Activated CD4-positive, alpha-beta T cell treated with anti-CD3 and anti-CD28 coated beads for 36 hours (primary cell): ENCODE results near the gene DGUOK. TPM values are rescaled to one million over a fixed set of nuclear protein-coding genes. Genes with fewer than 3 reads are reported as not detected.
"Not testable (repeated sequence)": the region's sequence is repeated elsewhere in the genome, so short reads cannot be mapped to it uniquely, and the experiment has no call there.

Source experiments
- ATAC-seq: fragments of 200-7000 bp; cut with Tn5 transposase; one replicate; pipeline ENCODE4 v1.10.0; 2021; ENCODE audit warnings: mild to moderate bottlenecking, moderate library complexity
- CTCF ChIA-PET: fragments of 350-600 bp; sonication (Branson Sonifier 250); formaldehyde crosslinking; loops from one replicate; lab custom pipeline; 2021; ENCODE audit warnings: antibody characterized with exemption; lab: Charles Lee
- POLR2A ChIA-PET: fragments of 350-600 bp; sonication (Branson Sonifier 250); formaldehyde crosslinking; loops from one replicate; lab custom pipeline; 2021; ENCODE audit warnings: antibody characterized with exemption, inconsistent platforms; lab: Charles Lee
- DNase-seq: peaks from one replicate; pipeline ENCODE4 v3.0.0-alpha.2; 2020
- H3K27ac Mint-ChIP-seq: one replicate; pipeline ENCODE4 v1.8.0; 2021; ENCODE audit warnings: mixed read lengths
- H3K27me3 Mint-ChIP-seq: one replicate; pipeline ENCODE4 v1.8.0; 2021; ENCODE audit warnings: mixed read lengths
- H3K36me3 Mint-ChIP-seq: one replicate; pipeline ENCODE4 v1.8.0; 2021; ENCODE audit warnings: low read depth, mixed read lengths
- H3K4me1 Mint-ChIP-seq: one replicate; pipeline ENCODE4 v1.8.0; 2021; ENCODE audit warnings: mixed read lengths
- H3K4me3 Mint-ChIP-seq: one replicate; pipeline ENCODE4 v1.8.0; 2021; ENCODE audit warnings: mild to moderate bottlenecking, moderate library complexity, mixed read lengths
- H3K9me3 Mint-ChIP-seq: one replicate; pipeline ENCODE4 v1.8.0; 2021; ENCODE audit warnings: low read depth, mixed read lengths
- intact Hi-C, 2 experiments: fragments of 100-400 bp; cut with DNase I in 1 of 2; cut with micrococcal nuclease in 1 of 2; formaldehyde crosslinking; loops; one replicate each; pipeline versions ENCODE4 v1.14.2 to v1.15.1; 2022 to 2024; cut with DNase I, micrococcal nuclease
- total RNA-seq, 2 experiments: library from RNA; stranded (reverse); gene quantifications; one replicate each; pipeline ENCODE4 v1.2.3, GENCODE V29; 2021

DGUOK gene
- total RNA-seq, 2 experiments from 2014 or later = 97.6 to 119 TPM

GRCh38 chr2:73899801-73900336 is 26.8 kb upstream of the DGUOK start:
- Mint-ChIP-seq H3K27me3 (no peaks in the 10 kb centered on the region), H3K27ac (no peak overlapping the region), H3K4me3 (no peak overlapping the region), H3K9me3 (no peaks in the 10 kb centered on the region), H3K4me1 (peaks cover 27% of the 10 kb centered on the region), H3K36me3 (no peaks in the 10 kb centered on the region)
- ATAC-seq (no peak), DNase-seq (no peak)
- intact Hi-C loops = loop anchor here (5.0 to 10.0 kb wide), 3 partner anchors 43 to 215 kb away; no protein-coding TSS in a partner anchor
- CTCF ChIA-PET = no interaction called here
- POLR2A ChIA-PET = no interaction called here

- Mint-ChIP-seq H3K4me3 (no peak overlapping the region), H3K27me3 (no peaks in the 10 kb centered on the region), H3K27ac (no peak overlapping the region), H3K9me3 (no peaks in the 10 kb centered on the region), H3K36me3 (no peaks in the 10 kb centered on the region), H3K4me1 (peaks cover 15% of the 10 kb centered on the region)
- DNase-seq (no peak), ATAC-seq (no peak)
- ChIA-PET CTCF (no interaction called here), POLR2A (no interaction called here)
- intact Hi-C loops = loop anchor here in 1 of 2 experiments (10.0 kb wide), 1 partner anchor 204 kb away; no protein-coding TSS in a partner anchor
Measured at GRCh38 chr2:73901143-73901542, 25.5 kb upstream of the DGUOK start.

GRCh38 chr2:73902284-73902683 is 24.4 kb upstream of the DGUOK start:
- H3K4me1 Mint-ChIP-seq = peaks cover 4% of the 10 kb centered on the region
- no peak overlapping the region for H3K27ac Mint-ChIP-seq
- intact Hi-C loops = loop anchor here in 1 of 2 experiments (10.0 kb wide), 1 partner anchor 203 kb away; no protein-coding TSS in a partner anchor
- H3K4me3 Mint-ChIP-seq = no peak overlapping the region
- ATAC-seq = no peak
- ChIA-PET CTCF (interaction anchor here (1.2 kb wide), 1 partner anchor 78 kb away, joined by 3 read pairs; no protein-coding TSS in a partner anchor), POLR2A (no interaction called here)
- H3K36me3 Mint-ChIP-seq = no peaks in the 10 kb centered on the region
- DNase-seq = no peak
- no peaks in the 10 kb centered on the region for H3K27me3 Mint-ChIP-seq
- no peaks in the 10 kb centered on the region for H3K9me3 Mint-ChIP-seq

GRCh38 chr2:73903313-73903712 is 23.4 kb upstream of the DGUOK start:
- H3K9me3 Mint-ChIP-seq = no peaks in the 10 kb centered on the region
- no peaks in the 10 kb centered on the region for H3K36me3 Mint-ChIP-seq
- H3K27ac Mint-ChIP-seq = no peak overlapping the region
- CTCF ChIA-PET = interaction anchor here (0.6 to 1.2 kb wide), 2 partner anchors 79 to 286 kb away, joined by 3 read pairs; no protein-coding TSS in a partner anchor
- no peak overlapping the region for H3K4me3 Mint-ChIP-seq
- DNase-seq (no peak), ATAC-seq (no peak)
- peaks cover 4% of the 10 kb centered on the region for H3K4me1 Mint-ChIP-seq
- intact Hi-C loops = loop anchor here in 1 of 2 experiments (10.0 kb wide), 1 partner anchor 201 kb away; no protein-coding TSS in a partner anchor
- POLR2A ChIA-PET = no interaction called here
- no peaks in the 10 kb centered on the region for H3K27me3 Mint-ChIP-seq

GRCh38 chr2:73903949-73904613 is 22.6 kb upstream of the DGUOK start:
- DNase-seq, H3K4me3 Mint-ChIP-seq, ATAC-seq, H3K27me3 Mint-ChIP-seq, H3K4me1 Mint-ChIP-seq, H3K27ac Mint-ChIP-seq, H3K36me3 Mint-ChIP-seq, POLR2A ChIA-PET, H3K9me3 Mint-ChIP-seq: not testable (repeated sequence)
- CTCF ChIA-PET = interaction anchor here (0.6 kb wide), 1 partner anchor 285 kb away, joined by 3 read pairs; no protein-coding TSS in a partner anchor
- intact Hi-C loops = loop anchor here in 1 of 2 experiments (10.0 kb wide), 1 partner anchor 201 kb away; no protein-coding TSS in a partner anchor

GRCh38 chr2:73904952-73905351 is 21.7 kb upstream of the DGUOK start:
- POLR2A ChIA-PET = no interaction called here
- no peaks in the 10 kb centered on the region for H3K9me3 Mint-ChIP-seq
- DNase-seq = no peak

GRCh38 chr2:73906847-73907505 is 19.7 kb upstream of the DGUOK start:
- Mint-ChIP-seq H3K4me1 (peaks cover 7% of the 10 kb centered on the region), H3K27me3 (no peaks in the 10 kb centered on the region), H3K9me3 (no peaks in the 10 kb centered on the region), H3K4me3 (no peak overlapping the region), H3K36me3 (no peaks in the 10 kb centered on the region), H3K27ac (no peak overlapping the region)
- intact Hi-C loops = loop anchor here in 1 of 2 experiments (10.0 kb wide), 1 partner anchor 198 kb away; no protein-coding TSS in a partner anchor
- no peak for DNase-seq
- POLR2A ChIA-PET = no interaction called here
- no peak for ATAC-seq
- CTCF ChIA-PET = interaction anchor here (0.6 to 1.3 kb wide), 4 partner anchors 61 to 243 kb away, joined by 3 to 9 read pairs (median 4); partner anchors contain the start of gene BOLA3

More at GRCh38 chr2:73904952-73905351, 21.7 kb upstream of the DGUOK start:
- no peak for ATAC-seq
- Mint-ChIP-seq H3K4me1 (peaks cover 7% of the 10 kb centered on the region), H3K36me3 (no peaks in the 10 kb centered on the region), H3K4me3 (no peak overlapping the region), H3K27ac (no peak overlapping the region), H3K27me3 (no peaks in the 10 kb centered on the region)
- CTCF ChIA-PET = no interaction called here
- intact Hi-C loops = loop anchor here in 1 of 2 experiments (10.0 kb wide), 1 partner anchor 200 kb away; no protein-coding TSS in a partner anchor

GRCh38 chr2:73907840-73908452 is 18.7 kb upstream of the DGUOK start:
- intact Hi-C loops = loop anchor here (1.0 to 10.0 kb wide), 3 partner anchors 79 to 239 kb away; partner anchors contain the start of gene BOLA3 (in 1 of the 2)
- CTCF ChIA-PET = interaction anchor here (0.6 to 1.3 kb wide), 12 partner anchors 16 to 342 kb away, joined by 3 to 9 read pairs (median 4); partner anchors contain the start of gene BOLA3
- Mint-ChIP-seq H3K4me3 (no peak overlapping the region), H3K27ac (no peak overlapping the region), H3K4me1 (peaks cover 7% of the 10 kb centered on the region), H3K9me3 (no peaks in the 10 kb centered on the region), H3K36me3 (no peaks in the 10 kb centered on the region), H3K27me3 (no peaks in the 10 kb centered on the region)
- POLR2A ChIA-PET = no interaction called here
- DNase-seq (peak; percentile 77), ATAC-seq (peak; percentile 96)

GRCh38 chr2:73908689-73909652 is 17.7 kb upstream of the DGUOK start:
- no peak for ATAC-seq
- no peaks in the 10 kb centered on the region for H3K36me3 Mint-ChIP-seq
- POLR2A ChIA-PET = no interaction called here
- no peaks in the 10 kb centered on the region for H3K27me3 Mint-ChIP-seq
- DNase-seq = no peak
- no peaks in the 10 kb centered on the region for H3K9me3 Mint-ChIP-seq
- peaks cover 7% of the 10 kb centered on the region for H3K4me1 Mint-ChIP-seq
- no peak overlapping the region for H3K27ac Mint-ChIP-seq
- no peak overlapping the region for H3K4me3 Mint-ChIP-seq
- intact Hi-C loops = loop anchor here (1.0 to 10.0 kb wide), 3 partner anchors 78 to 238 kb away; partner anchors contain the start of gene BOLA3 (in 1 of the 2)
- CTCF ChIA-PET = interaction anchor here (0.5 to 1.3 kb wide), 11 partner anchors 16 to 239 kb away, joined by 3 to 9 read pairs (median 4); partner anchors contain the start of gene BOLA3
